ENCODE data around the gene STXBP4. TPM values are rescaled to one million over a fixed set of nuclear protein-coding genes. Genes with fewer than 3 reads are reported as not detected.

Gene STXBP4
- total RNA-seq, 5 donors from 2014 or later (not counting 1 experiment from before 2014, with no cell fraction given): 5.7 to 10.6 (median 9.1) TPM

DNA sequence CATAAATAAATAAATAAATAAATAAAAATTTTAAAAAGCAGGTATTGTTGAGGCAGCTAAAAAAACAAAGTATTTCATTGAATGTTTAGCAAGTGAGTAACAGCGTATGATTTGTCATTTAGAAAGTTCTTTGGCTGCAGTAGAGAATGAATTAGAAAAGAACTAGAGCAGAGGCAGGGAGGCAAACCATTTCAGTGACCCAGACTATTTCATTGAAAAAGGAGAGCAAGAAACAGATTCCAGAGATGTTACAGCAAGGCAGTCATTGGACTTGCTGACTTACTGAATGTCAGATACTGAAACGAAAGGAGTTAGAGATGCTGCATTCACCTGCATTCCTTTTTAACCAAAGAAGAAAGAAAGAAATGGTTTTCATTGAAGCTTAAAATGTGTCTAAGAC, 190.7 kb downstream of the STXBP4 start:
- H3K4me1 ChIP-seq (ENCODE audit: control insufficient read depth in 1 of 2, extremely low read depth in 1 of 2, insufficient read depth in 2 of 2, low read length in 2 of 2): no peaks in the 10 kb centered on the region
- ATAC-seq (replicated peaks in 1 of 4) (no peak), DNase-seq (no peak)
- ChIA-PET CTCF (interaction anchor here in 1 of 2 donors (0.6 kb wide), 1 partner anchor 133 kb away, joined by 3 read pairs; no protein-coding TSS in a partner anchor), POLR2A (no interaction called here)
- no peaks in the 10 kb centered on the region for H3K27me3 ChIP-seq (replicated peaks in 1 of 2; ENCODE audit: control insufficient read depth in 2 of 2, extremely low read depth in 1 of 2, insufficient read depth in 2 of 2, low read length in 1 of 2)
- peaks cover 0 to 4% (median 4%) of the 10 kb centered on the region in 3 donors for H3K4me1 Mint-ChIP-seq
- H3K4me3 Mint-ChIP-seq: no peak overlapping the region
- no peak overlapping the region for H3K27ac Mint-ChIP-seq
- peaks cover 0 to 5% of the 10 kb centered on the region in 2 donors for H3K36me3 ChIP-seq (ENCODE audit: control insufficient read depth in 2 of 2, extremely low read depth in 1 of 2, insufficient read depth in 1 of 2, low read length in 1 of 2)
- H3K27me3 Mint-ChIP-seq: no peaks in the 10 kb centered on the region
- H3K27ac ChIP-seq (ENCODE audit: low read length): no peak overlapping the region
- no peaks in the 10 kb centered on the region for H3K9me3 ChIP-seq
- no peaks in the 10 kb centered on the region for H3K9me3 Mint-ChIP-seq
- WGBS (ENCODE audit: insufficient coverage): 89% methylated on average over 1 of the region's 2 CpGs
- peaks cover 30% of the 10 kb centered on the region for H3K36me3 Mint-ChIP-seq
- no peak overlapping the region for H3K4me3 ChIP-seq (ENCODE audit: control insufficient read depth in 1 of 2, extremely low read depth in 1 of 2, low read length in 1 of 2)

DNA sequence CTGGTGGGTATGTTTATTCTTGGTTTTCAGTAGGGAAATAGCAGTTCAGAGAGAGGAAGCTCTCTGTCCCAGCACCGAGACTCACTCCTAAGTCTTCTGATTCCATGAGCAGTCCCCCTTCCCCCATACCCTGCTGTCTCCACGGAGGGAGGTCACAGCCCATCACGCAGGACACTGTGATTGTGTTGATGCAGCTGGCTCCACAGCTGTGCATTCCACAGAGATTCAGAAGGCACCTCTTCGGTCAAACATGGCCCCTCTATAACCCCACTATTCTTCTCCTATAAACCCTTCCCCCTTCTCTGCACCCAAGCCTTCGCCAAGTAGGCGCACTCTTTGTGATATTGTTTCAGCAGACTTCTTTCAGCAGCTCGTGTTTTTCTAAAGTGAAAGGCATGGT, 191.9 kb downstream of the STXBP4 start:
- DNase-seq (no peak), ATAC-seq (replicated peaks in 1 of 4) (no peak)
- Mint-ChIP-seq H3K9me3 (no peaks in the 10 kb centered on the region), H3K27me3 (no peaks in the 10 kb centered on the region), H3K36me3 (peaks cover 30% of the 10 kb centered on the region), H3K4me1 (peaks cover 0 to 4% (median 4%) of the 10 kb centered on the region in 3 donors), H3K27ac (no peak overlapping the region), H3K4me3 (no peak overlapping the region)
- CTCF ChIA-PET: no interaction called here
- Histone ChIP-seq H3K27ac (ENCODE audit: low read length) (no peak overlapping the region), H3K4me1 (ENCODE audit: control insufficient read depth in 1 of 2, extremely low read depth in 1 of 2, insufficient read depth in 2 of 2, low read length in 2 of 2) (no peaks in the 10 kb centered on the region), H3K4me3 (ENCODE audit: control insufficient read depth in 1 of 2, extremely low read depth in 1 of 2, low read length in 1 of 2) (no peak overlapping the region), H3K9me3 (no peaks in the 10 kb centered on the region), H3K36me3 (ENCODE audit: control insufficient read depth in 2 of 2, extremely low read depth in 1 of 2, insufficient read depth in 1 of 2, low read length in 1 of 2) (peaks cover 0 to 5% of the 10 kb centered on the region in 2 donors), H3K27me3 (replicated peaks in 1 of 2; ENCODE audit: control insufficient read depth in 2 of 2, extremely low read depth in 1 of 2, insufficient read depth in 2 of 2, low read length in 1 of 2) (no peaks in the 10 kb centered on the region)
- 89% methylated on average over 4 of the region's 7 CpGs for WGBS (ENCODE audit: insufficient coverage)
- POLR2A ChIA-PET: interaction anchor here in 1 of 2 donors (0.6 kb wide), 1 partner anchor 92 kb away, joined by 4 read pairs; no protein-coding TSS in a partner anchor

DNA sequence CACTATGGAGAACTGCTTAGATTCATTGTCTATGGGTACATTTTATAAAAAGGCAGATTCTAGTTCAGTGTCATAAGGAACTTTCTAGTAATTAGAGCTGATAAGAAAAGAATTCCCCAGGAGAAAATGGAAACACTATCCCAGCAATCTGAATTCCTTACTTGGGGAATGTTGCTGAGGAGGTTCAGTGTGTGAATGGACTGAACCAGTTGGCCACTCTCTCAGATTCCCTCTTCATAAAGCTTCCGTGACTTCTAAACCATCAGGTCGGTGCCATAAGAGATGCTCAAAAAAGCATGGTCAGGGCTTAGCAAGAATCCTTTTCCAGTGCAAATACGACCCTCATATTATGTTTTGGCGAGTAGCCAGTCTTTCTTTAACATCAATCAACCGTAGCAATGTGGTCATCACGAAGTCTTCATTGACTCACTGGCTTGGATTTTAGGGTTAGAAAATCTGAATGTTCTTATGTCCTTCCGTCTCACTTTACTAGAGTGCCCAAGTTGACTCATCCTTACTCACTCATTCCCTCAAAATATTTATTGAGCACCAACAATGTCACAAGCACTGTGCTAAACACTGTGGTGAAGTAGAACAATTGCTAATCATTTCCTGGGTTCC, 193.5 kb downstream of the STXBP4 start:
- Histone ChIP-seq H3K9me3 (no peaks in the 10 kb centered on the region), H3K27ac (ENCODE audit: low read length) (no peak overlapping the region), H3K4me1 (ENCODE audit: control insufficient read depth in 1 of 2, extremely low read depth in 1 of 2, insufficient read depth in 2 of 2, low read length in 2 of 2) (no peaks in the 10 kb centered on the region), H3K27me3 (replicated peaks in 1 of 2; ENCODE audit: control insufficient read depth in 2 of 2, extremely low read depth in 1 of 2, insufficient read depth in 2 of 2, low read length in 1 of 2) (no peaks in the 10 kb centered on the region), H3K4me3 (ENCODE audit: control insufficient read depth in 1 of 2, extremely low read depth in 1 of 2, low read length in 1 of 2) (no peak overlapping the region), H3K36me3 (ENCODE audit: control insufficient read depth in 2 of 2, extremely low read depth in 1 of 2, insufficient read depth in 1 of 2, low read length in 1 of 2) (peaks cover 0 to 5% of the 10 kb centered on the region in 2 donors)
- no peak for DNase-seq
- H3K27ac Mint-ChIP-seq: no peak overlapping the region
- H3K9me3 Mint-ChIP-seq: no peaks in the 10 kb centered on the region
- no peak overlapping the region for H3K4me3 Mint-ChIP-seq
- ATAC-seq (replicated peaks in 1 of 4): no peak
- 92% methylated on average over 4 of the region's 7 CpGs for WGBS (ENCODE audit: insufficient coverage)
- H3K27me3 Mint-ChIP-seq: no peaks in the 10 kb centered on the region
- ChIA-PET CTCF (no interaction called here), POLR2A (no interaction called here)
- peaks cover 38% of the 10 kb centered on the region for H3K36me3 Mint-ChIP-seq
- H3K4me1 Mint-ChIP-seq: peaks cover 0 to 4% (median 4%) of the 10 kb centered on the region in 3 donors

DNA sequence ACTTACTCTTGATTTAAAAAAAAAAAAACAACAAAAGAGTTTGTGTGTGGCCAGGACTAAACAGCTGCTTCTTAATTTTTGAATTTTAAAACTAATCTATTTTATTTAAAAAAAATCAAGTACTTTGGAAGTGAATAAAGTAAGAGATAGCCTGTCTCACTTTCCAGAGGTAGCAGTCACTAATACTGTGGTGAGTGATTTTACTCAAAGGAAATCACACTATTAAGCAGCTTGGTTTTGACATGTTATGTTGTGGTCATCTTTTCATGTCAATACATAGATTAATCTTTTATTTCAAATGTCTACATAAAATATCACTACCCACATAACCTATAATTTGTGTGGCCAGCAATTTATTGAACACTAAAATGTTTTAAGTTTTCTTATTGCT, 194.0 kb downstream of the STXBP4 start:
- Histone ChIP-seq H3K27me3 (replicated peaks in 1 of 2; ENCODE audit: control insufficient read depth in 2 of 2, extremely low read depth in 1 of 2, insufficient read depth in 2 of 2, low read length in 1 of 2) (no peaks in the 10 kb centered on the region), H3K27ac (ENCODE audit: low read length) (no peak overlapping the region), H3K36me3 (ENCODE audit: control insufficient read depth in 2 of 2, extremely low read depth in 1 of 2, insufficient read depth in 1 of 2, low read length in 1 of 2) (peaks cover 0 to 5% of the 10 kb centered on the region in 2 donors), H3K4me1 (ENCODE audit: control insufficient read depth in 1 of 2, extremely low read depth in 1 of 2, insufficient read depth in 2 of 2, low read length in 2 of 2) (no peaks in the 10 kb centered on the region), H3K4me3 (ENCODE audit: control insufficient read depth in 1 of 2, extremely low read depth in 1 of 2, low read length in 1 of 2) (no peak overlapping the region), H3K9me3 (no peaks in the 10 kb centered on the region)
- CTCF ChIA-PET: no interaction called here
- Mint-ChIP-seq H3K36me3 (peaks cover 40% of the 10 kb centered on the region), H3K9me3 (no peaks in the 10 kb centered on the region), H3K27ac (no peak overlapping the region), H3K4me1 (peaks cover 0 to 4% (median 4%) of the 10 kb centered on the region in 3 donors), H3K27me3 (no peaks in the 10 kb centered on the region), H3K4me3 (no peak overlapping the region)
- no peak for DNase-seq
- POLR2A ChIA-PET: no interaction called here
- no peak for ATAC-seq (replicated peaks in 1 of 4)

DNA sequence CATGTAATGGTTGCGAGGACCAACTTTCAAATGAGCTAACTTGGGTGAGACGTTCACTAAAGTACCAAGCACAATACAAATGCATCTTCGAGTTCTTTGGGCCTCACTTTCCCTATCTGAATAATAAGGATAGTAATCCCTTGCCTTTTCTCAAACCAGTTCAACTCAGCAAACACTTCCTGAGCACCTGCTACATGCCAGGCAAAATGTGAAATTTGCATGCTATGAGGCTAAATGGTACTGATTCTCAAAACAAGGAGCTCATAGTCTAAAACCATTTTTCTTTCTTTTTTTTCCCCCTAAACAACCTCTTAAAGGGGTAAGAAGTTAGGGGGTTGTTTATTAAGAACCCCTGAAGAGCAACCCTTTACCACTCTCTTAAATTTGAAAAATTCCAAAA, 194.8 kb downstream of the STXBP4 start:
- Histone ChIP-seq H3K36me3 (ENCODE audit: control insufficient read depth in 2 of 2, extremely low read depth in 1 of 2, insufficient read depth in 1 of 2, low read length in 1 of 2) (peaks cover 0 to 5% of the 10 kb centered on the region in 2 donors), H3K4me3 (ENCODE audit: control insufficient read depth in 1 of 2, extremely low read depth in 1 of 2, low read length in 1 of 2) (no peak overlapping the region), H3K27me3 (replicated peaks in 1 of 2; ENCODE audit: control insufficient read depth in 2 of 2, extremely low read depth in 1 of 2, insufficient read depth in 2 of 2, low read length in 1 of 2) (no peaks in the 10 kb centered on the region), H3K4me1 (ENCODE audit: control insufficient read depth in 1 of 2, extremely low read depth in 1 of 2, insufficient read depth in 2 of 2, low read length in 2 of 2) (no peaks in the 10 kb centered on the region), H3K27ac (ENCODE audit: low read length) (no peak overlapping the region), H3K9me3 (no peaks in the 10 kb centered on the region)
- CTCF ChIA-PET: no interaction called here
- Mint-ChIP-seq H3K4me3 (no peak overlapping the region), H3K36me3 (peaks cover 37% of the 10 kb centered on the region), H3K27ac (no peak overlapping the region), H3K9me3 (no peaks in the 10 kb centered on the region), H3K27me3 (no peaks in the 10 kb centered on the region), H3K4me1 (peaks cover 0 to 4% (median 4%) of the 10 kb centered on the region in 3 donors)
- ATAC-seq (replicated peaks in 1 of 4) (no peak), DNase-seq (no peak)
- WGBS (ENCODE audit: insufficient coverage): no CpG with 5 or more reads among the region's 3 CpGs
- POLR2A ChIA-PET: no interaction called here

DNA sequence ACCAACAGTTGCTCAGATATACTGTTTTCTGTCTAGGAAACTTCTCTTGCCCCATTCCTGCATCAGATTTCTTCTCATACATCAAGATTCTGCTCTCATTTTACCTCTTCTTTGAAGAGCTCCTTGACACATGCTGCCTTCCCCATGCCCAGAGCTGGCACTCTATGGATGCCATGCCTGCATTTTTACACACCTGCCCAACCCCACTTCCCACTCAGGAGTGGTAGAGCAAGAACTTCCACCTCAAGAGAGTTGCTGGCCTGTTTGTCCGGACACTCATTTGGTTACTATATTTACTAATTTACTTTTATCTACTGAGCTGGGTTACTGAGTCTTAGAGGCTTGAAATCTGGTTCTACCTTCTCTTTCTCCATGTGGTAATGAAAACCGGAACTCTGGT, 197.9 kb downstream of the STXBP4 start:
- Histone ChIP-seq H3K27ac (ENCODE audit: low read length) (no peak overlapping the region), H3K9me3 (no peaks in the 10 kb centered on the region), H3K36me3 (ENCODE audit: control insufficient read depth in 2 of 2, extremely low read depth in 1 of 2, insufficient read depth in 1 of 2, low read length in 1 of 2) (no peaks in the 10 kb centered on the region), H3K27me3 (replicated peaks in 1 of 2; ENCODE audit: control insufficient read depth in 2 of 2, extremely low read depth in 1 of 2, insufficient read depth in 2 of 2, low read length in 1 of 2) (no peaks in the 10 kb centered on the region), H3K4me1 (ENCODE audit: control insufficient read depth in 1 of 2, extremely low read depth in 1 of 2, insufficient read depth in 2 of 2, low read length in 2 of 2) (no peaks in the 10 kb centered on the region), H3K4me3 (ENCODE audit: control insufficient read depth in 1 of 2, extremely low read depth in 1 of 2, low read length in 1 of 2) (no peak overlapping the region)
- Mint-ChIP-seq H3K27me3 (no peaks in the 10 kb centered on the region), H3K4me1 (peaks cover 0 to 4% (median 4%) of the 10 kb centered on the region in 3 donors), H3K27ac (no peak overlapping the region), H3K36me3 (peaks cover 22% of the 10 kb centered on the region), H3K4me3 (no peak overlapping the region), H3K9me3 (no peaks in the 10 kb centered on the region)
- DNase-seq (no peak), ATAC-seq (replicated peaks in 1 of 4) (no peak)
- CTCF ChIA-PET: interaction anchor here in 1 of 2 donors (0.6 kb wide), 1 partner anchor 677 kb away, joined by 3 read pairs; no protein-coding TSS in a partner anchor
- WGBS (ENCODE audit: insufficient coverage): no CpG with 5 or more reads among the region's 2 CpGs
- POLR2A ChIA-PET: no interaction called here

Measured in T-cell (primary cell).